Measurements from ENCODE around the gene ATP1A3. TPM values are rescaled to one million over a fixed set of nuclear protein-coding genes. Genes with fewer than 3 reads are reported as not detected.

ATP1A3 gene
- total RNA-seq, 4 donors from 2014 or later: not detected

GRCh38 chr19:41969772-41970458, 24.1 kb downstream of the ATP1A3 start:
- WGBS, 2 donors: 89 to 93% methylated on average over 13 to 19 of the region's 19 CpGs
- Histone ChIP-seq H3K27me3 (peaks cover 0 to 32% of the 10 kb centered on the region in 2 donors), H3K4me1 (no peaks in the 10 kb centered on the region), H3K4me3 (no peak overlapping the region), H3K9me3 (no peaks in the 10 kb centered on the region), H3K27ac (no peak overlapping the region), H3K36me3 (no peaks in the 10 kb centered on the region)
- no peak for DNase-seq (ENCODE audit: low spot score in 2 of 2)
- TF ChIP-seq CTCF (IDR thresholded peaks at IDR 0.05) (no peak), POLR2A (IDR thresholded peaks at IDR 0.05) (no peak), EP300 (IDR thresholded peaks at IDR 0.05) (no peak)

GRCh38 chr19:41968751-41969595, 25.1 kb downstream of the ATP1A3 start:
- H3K27me3 ChIP-seq: peaks cover 0 to 32% of the 10 kb centered on the region in 2 donors
- no peak for DNase-seq (ENCODE audit: low spot score in 2 of 2)
- H3K4me3 ChIP-seq: no peak overlapping the region
- no peaks in the 10 kb centered on the region for H3K4me1 ChIP-seq
- no peaks in the 10 kb centered on the region for H3K9me3 ChIP-seq
- no peaks in the 10 kb centered on the region for H3K36me3 ChIP-seq
- no peak overlapping the region for H3K27ac ChIP-seq
- 78 to 80% methylated on average over 28 of the region's 28 CpGs for WGBS, 2 donors
- TF ChIP-seq CTCF (IDR thresholded peaks at IDR 0.05) (no peak), EP300 (IDR thresholded peaks at IDR 0.05) (no peak), POLR2A (IDR thresholded peaks at IDR 0.05) (no peak)

- Histone ChIP-seq H3K4me1 (no peaks in the 10 kb centered on the region), H3K9me3 (no peaks in the 10 kb centered on the region), H3K36me3 (no peaks in the 10 kb centered on the region), H3K4me3 (no peak overlapping the region), H3K27ac (no peak overlapping the region), H3K27me3 (peaks cover 0 to 26% of the 10 kb centered on the region in 2 donors)
- TF ChIP-seq CTCF (IDR thresholded peaks at IDR 0.05) (no peak), POLR2A (IDR thresholded peaks at IDR 0.05) (no peak), EP300 (IDR thresholded peaks at IDR 0.05) (no peak)
- 63 to 64% methylated on average over 23 to 26 of the region's 26 CpGs for WGBS, 2 donors
- DNase-seq (ENCODE audit: low spot score in 2 of 2): no peak
Measured at GRCh38 chr19:41967054-41967783, 26.8 kb downstream of the ATP1A3 start.

- Histone ChIP-seq H3K9me3 (no peaks in the 10 kb centered on the region), H3K4me1 (no peaks in the 10 kb centered on the region), H3K27ac (no peak overlapping the region), H3K4me3 (no peak overlapping the region), H3K27me3 (peaks cover 0 to 17% of the 10 kb centered on the region in 2 donors), H3K36me3 (no peaks in the 10 kb centered on the region)
- TF ChIP-seq EP300 (IDR thresholded peaks at IDR 0.05) (no peak), POLR2A (IDR thresholded peaks at IDR 0.05) (no peak), CTCF (IDR thresholded peaks at IDR 0.05) (no peak)
- DNase-seq (ENCODE audit: low spot score in 2 of 2): no peak
- WGBS, 2 donors: 65 to 74% methylated on average over 5 of the region's 5 CpGs
Measured at GRCh38 chr19:41965106-41965505, 28.9 kb downstream of the ATP1A3 start.
